Left lung (tissue), 10 donors: ENCODE results near the gene SYNDIG1. TPM values are rescaled to one million over a fixed set of nuclear protein-coding genes. Genes with fewer than 3 reads are reported as not detected.

Experiments used
- ATAC-seq: fragments of 200-7000 bp; cut with Tn5 transposase; one replicate; pipeline ENCODE4 v1.9.1; 2020; ENCODE audit warnings: moderate library complexity
- DNase-seq, 4 donors: peaks; one replicate each; pipeline ENCODE4 v3.0.0-alpha.2; 2013 to 2020
- H3K27ac ChIP-seq, 2 donors: fragments of 200-600 bp; sonication (generic) in 1 of 2; one replicate each; pipeline versions ENCODE4 v1.5.0 to v1.8.0; 2020 to 2021
- H3K27me3 ChIP-seq, 2 donors: fragments of 200-600 bp; sonication (generic) in 1 of 2; one replicate each; pipeline versions ENCODE4 v1.5.0 to v1.8.0; 2020 to 2021
- H3K36me3 ChIP-seq, 2 donors: fragments of 200-600 bp; sonication (generic) in 1 of 2; one replicate each; pipeline versions ENCODE4 v1.5.0 to v1.8.0; 2020 to 2021
- H3K4me1 ChIP-seq, 2 donors: fragments of 200-600 bp; one replicate each; pipeline ENCODE4 v1.8.0; 2021
- H3K4me3 ChIP-seq, 2 donors: fragments of 200-600 bp; sonication (generic) in 1 of 2; one replicate each; pipeline versions ENCODE4 v1.5.0 to v1.8.0; 2020 to 2021; ENCODE audit warnings: mild to moderate bottlenecking in 1 of 2
- H3K9me3 ChIP-seq, 2 donors: fragments of 200-600 bp; sonication (generic) in 1 of 2; one replicate each; pipeline versions ENCODE4 v1.5.0 to v1.8.0; 2020 to 2021
- CTCF ChIP-seq, 2 donors: fragments of 200-600 bp; sonication (generic) in 1 of 2; IDR thresholded peaks; one replicate each; pipeline versions ENCODE4 v1.5.0 to v1.8.0; 2021; ENCODE audit warnings: antibody characterized with exemption in 2 of 2
- intact Hi-C, 2 donors: fragments of 100-400 bp; cut with DNase I; formaldehyde crosslinking; loops; one replicate each; pipeline versions ENCODE4 v1.11.2 to v1.14.2; 2022
- polyA plus RNA-seq, 6 donors: library from polyadenylated mRNA; unstranded; fragments of 120-200 nt; gene quantifications; one replicate each; pipeline ENCODE4 v1.2.1, GENCODE V29; 2013; ENCODE audit not compliant: insufficient read length in 6 of 6
- total RNA-seq, 2 donors: library from RNA; stranded (reverse); fragmentation: NEBNext Ultra II Directional; extraction: Animal tissue kit (Norgen Biotek cat#: 25700); gene quantifications; one replicate each; pipeline ENCODE4 v1.2.1, GENCODE V29; 2021
- donor health status: DM: no; HTN: yes; CAD: no.
- donor health status: DM: no; HTN: no; CAD: no.

SYNDIG1 gene
- total and polyA plus RNA-seq, 8 donors: 1.3 to 7.8 (median 5.4) TPM

GRCh38 chr20:24535941-24536730 lies 66.7 kb downstream of the SYNDIG1 start:
- intact Hi-C loops: no loop called here
- Histone ChIP-seq H3K4me1 (no peaks in the 10 kb centered on the region), H3K9me3 (no peaks in the 10 kb centered on the region), H3K36me3 (no peaks in the 10 kb centered on the region), H3K27ac (no peak overlapping the region), H3K27me3 (no peaks in the 10 kb centered on the region), H3K4me3 (no peak overlapping the region)
- no peak for TF ChIP-seq CTCF (IDR thresholded peaks at IDR 0.05)
- DNase-seq (no peak), ATAC-seq (no peak)

GRCh38 chr20:24537210-24537609 lies 67.8 kb downstream of the SYNDIG1 start:
- no peak for ATAC-seq
- TF ChIP-seq CTCF (IDR thresholded peaks at IDR 0.05): no peak
- intact Hi-C loops: no loop called here

GRCh38 chr20:24542721-24543120 lies 73.3 kb downstream of the SYNDIG1 start:
- TF ChIP-seq CTCF (IDR thresholded peaks at IDR 0.05): no peak
- no peaks in the 10 kb centered on the region for H3K4me1 ChIP-seq
- peaks cover 0 to 6% of the 10 kb centered on the region in 2 donors for H3K9me3 ChIP-seq
- intact Hi-C loops: no loop called here
- H3K4me3 ChIP-seq: no peak overlapping the region
- DNase-seq: no peak
- no peak for ATAC-seq
- H3K27ac ChIP-seq: no peak overlapping the region
- H3K36me3 ChIP-seq: no peaks in the 10 kb centered on the region
- H3K27me3 ChIP-seq: peaks cover 0 to 7% of the 10 kb centered on the region in 2 donors

More at GRCh38 chr20:24537210-24537609, 67.8 kb downstream of the SYNDIG1 start:
- Histone ChIP-seq H3K36me3 (no peaks in the 10 kb centered on the region), H3K27ac (no peak overlapping the region), H3K9me3 (no peaks in the 10 kb centered on the region), H3K4me1 (no peaks in the 10 kb centered on the region), H3K27me3 (no peaks in the 10 kb centered on the region), H3K4me3 (no peak overlapping the region)
- DNase-seq: no peak

GRCh38 chr20:24543168-24543567 lies 73.7 kb downstream of the SYNDIG1 start:
- Histone ChIP-seq H3K4me3 (no peak overlapping the region), H3K4me1 (no peaks in the 10 kb centered on the region), H3K9me3 (peaks cover 0 to 6% of the 10 kb centered on the region in 2 donors), H3K27me3 (peaks cover 0 to 7% of the 10 kb centered on the region in 2 donors), H3K36me3 (no peaks in the 10 kb centered on the region), H3K27ac (no peak overlapping the region)
- intact Hi-C loops: no loop called here
- no peak for ATAC-seq
- TF ChIP-seq CTCF (IDR thresholded peaks at IDR 0.05): no peak
- no peak for DNase-seq

- no peak for ATAC-seq
- Histone ChIP-seq H3K36me3 (no peaks in the 10 kb centered on the region), H3K4me1 (no peaks in the 10 kb centered on the region), H3K9me3 (peaks cover 0 to 6% of the 10 kb centered on the region in 2 donors), H3K4me3 (no peak overlapping the region), H3K27me3 (peaks cover 0 to 7% of the 10 kb centered on the region in 2 donors), H3K27ac (no peak overlapping the region)
- DNase-seq: no peak
- no peak for TF ChIP-seq CTCF (IDR thresholded peaks at IDR 0.05)
- intact Hi-C loops: no loop called here
These were observed 74.3 kb downstream of the SYNDIG1 start for GRCh38 chr20:24543741-24544140.
